ENCODE results near the gene CDK9. TPM values are rescaled to one million over a fixed set of nuclear protein-coding genes. Genes with fewer than 3 reads are reported as not detected.

The CDK9 gene
- polyA plus RNA-seq, 4 donors, result 63.5 to 84.3 (median 72.4) TPM

DNA sequence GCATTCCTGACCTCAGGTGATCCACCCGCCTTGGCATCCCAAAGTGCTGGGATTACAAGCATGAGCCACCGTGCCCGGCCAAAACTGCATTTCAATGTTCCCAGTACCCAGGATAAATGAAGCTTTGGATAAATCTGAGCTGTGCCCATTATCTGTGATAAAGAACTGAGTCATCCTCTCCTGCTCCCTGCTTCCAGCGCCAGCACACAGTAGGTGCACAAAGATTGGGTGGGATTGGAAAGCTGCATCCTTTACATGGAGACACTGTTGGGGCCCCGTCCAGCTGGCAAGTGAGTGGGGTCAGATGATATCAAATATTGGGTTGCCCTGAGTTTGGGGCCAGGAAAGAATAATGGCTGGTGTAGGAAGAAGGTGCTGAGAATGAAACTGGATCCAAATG lies 24.8 kb upstream of the CDK9 start:
- DNase-seq (ENCODE audit: low read depth in 4 of 4, low spot score in 2 of 4), result no peak

DNA sequence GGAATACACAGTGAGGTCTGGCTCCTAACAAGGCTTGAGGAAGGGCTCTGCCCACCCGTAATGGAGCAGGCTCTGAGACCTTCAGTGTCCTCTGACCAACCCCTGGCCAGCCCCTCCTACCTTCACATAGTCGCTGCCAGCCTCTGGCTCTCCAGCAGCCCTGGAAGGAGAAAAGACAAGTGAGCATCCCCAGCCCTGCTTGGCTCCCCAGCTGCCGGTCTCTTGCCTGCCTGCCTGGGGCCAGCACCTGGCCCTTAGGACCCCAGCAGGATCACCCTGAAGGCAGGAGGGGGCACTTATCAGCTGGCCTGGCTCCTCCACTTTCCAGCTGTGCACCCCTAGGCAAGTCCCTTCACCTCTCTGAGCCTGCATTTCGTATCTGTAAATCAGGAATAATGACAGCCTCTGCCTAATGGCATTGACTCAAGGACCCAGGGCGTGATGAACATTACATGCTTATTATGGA lies 24.3 kb upstream of the CDK9 start:
- no peak for DNase-seq (ENCODE audit: low read depth in 4 of 4, low spot score in 2 of 4)

DNA sequence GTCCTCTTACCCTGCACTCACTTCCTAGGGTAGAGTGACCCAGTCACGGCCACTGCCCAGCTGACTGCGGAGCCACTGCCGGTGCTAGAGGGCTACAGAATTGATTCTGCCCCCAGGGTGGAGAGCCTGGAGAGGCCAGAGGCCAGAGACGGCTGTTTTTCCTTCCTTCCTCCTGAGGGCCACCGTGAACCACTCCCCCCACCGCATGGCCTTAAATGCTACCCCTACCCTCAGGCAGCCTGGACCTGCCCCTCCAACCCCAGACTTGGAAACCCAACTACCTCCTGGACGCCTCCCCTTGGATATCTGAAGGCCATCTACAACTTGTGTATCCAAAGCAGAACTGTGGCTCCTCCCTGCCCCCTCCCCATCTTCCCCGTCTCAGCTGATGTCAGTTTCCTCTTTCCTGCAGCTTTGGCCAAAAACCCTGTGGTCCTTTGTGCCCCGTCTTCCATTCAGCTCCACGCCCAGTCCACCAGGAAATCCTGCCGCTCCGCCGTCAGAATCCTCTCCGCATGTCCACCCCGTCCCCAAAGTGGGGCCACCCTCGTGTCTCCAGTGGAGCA lies 23.6 kb upstream of the CDK9 start:
- DNase-seq (ENCODE audit: low read depth in 4 of 4, low spot score in 2 of 4), result no peak

DNA sequence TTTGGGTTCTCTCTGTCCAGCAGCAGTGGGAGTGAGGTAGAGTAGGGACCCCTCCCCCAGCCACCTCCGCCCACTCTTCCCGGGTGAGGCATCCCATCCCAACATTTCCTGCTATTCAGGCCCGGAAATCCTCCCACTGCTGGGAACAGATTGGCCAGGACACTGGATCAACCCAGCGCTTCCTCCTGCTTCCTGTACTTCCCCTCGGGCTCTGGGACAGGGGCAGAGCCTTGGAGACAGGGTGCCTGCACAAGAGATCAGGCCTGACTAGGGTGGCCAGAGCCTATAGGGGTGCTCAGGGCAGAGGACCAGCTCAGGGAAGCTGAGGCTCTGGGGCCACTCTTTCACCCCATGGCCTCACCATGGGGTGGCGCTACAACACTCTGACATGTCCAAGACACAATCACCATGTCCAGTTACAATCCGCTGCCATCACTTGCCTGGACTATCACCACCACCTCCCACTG lies 21.9 kb upstream of the CDK9 start:
- DNase-seq (ENCODE audit: low read depth in 4 of 4, low spot score in 2 of 4), result no peak

DNA sequence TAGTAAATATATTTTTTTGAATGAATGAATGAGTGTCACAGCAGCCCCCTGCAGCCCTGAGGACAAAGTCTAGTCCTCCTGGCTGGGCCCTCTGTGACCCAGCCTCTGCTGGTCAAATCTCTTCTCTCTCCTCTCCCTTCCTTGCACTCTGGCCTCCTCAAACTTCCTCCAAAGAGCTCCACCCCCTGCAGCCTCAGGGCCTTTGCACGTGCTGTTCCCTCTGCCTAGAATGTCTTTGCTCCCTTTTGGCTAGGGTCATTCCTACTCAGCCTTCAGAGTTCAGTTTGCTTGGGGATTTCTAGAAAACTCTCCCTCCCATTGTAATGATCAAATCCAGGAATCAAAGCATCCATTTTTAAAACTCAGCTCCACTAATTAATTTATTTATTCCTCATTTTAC lies 20.4 kb upstream of the CDK9 start:
- no peak for DNase-seq (ENCODE audit: low read depth in 4 of 4, low spot score in 2 of 4)

DNA sequence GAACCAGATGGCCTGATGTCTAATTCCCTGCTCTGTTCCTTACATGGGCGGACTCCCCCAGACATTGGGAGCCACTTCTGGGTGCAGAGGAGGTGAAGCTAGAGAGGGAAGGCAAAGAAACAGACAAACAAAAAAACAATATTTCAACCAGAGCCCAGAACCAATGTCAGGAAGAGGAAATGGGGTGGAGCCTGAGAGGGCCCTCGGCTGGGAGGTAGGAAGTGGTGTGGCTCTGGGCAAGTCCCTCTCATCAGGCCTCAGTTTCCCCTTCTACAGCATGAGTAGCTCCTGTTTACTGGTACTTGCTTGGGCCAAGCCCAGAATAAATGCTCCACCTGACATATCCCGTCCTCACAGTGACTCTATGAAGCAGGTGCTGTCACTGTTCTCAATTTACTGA lies 18.4 kb upstream of the CDK9 start:
- DNase-seq (ENCODE audit: low read depth in 4 of 4, low spot score in 2 of 4), result no peak

DNA sequence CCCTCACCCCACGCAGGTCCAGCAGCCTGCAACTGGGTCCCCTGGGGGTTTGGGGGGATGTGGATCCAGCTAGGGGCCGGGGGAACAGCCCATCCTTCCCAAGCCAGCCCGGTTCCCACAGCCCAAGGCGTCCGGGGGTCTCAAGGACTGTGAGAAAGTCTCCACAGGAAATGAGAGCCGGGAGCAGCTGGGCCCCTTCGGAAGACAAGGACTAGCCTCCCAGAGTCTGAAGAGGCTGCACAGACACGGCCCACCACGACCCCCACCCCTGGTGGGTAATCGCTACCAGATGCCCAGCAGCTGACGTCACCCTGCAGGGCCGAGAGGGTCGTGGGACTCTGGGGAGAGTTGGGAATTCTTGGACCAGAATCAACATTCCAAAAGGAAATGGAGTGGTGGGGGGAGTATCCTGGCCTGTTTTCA lies 17.9 kb upstream of the CDK9 start:
- DNase-seq (ENCODE audit: low read depth in 4 of 4, low spot score in 2 of 4), result peak in 1 of 4 donors; percentile 51

DNA sequence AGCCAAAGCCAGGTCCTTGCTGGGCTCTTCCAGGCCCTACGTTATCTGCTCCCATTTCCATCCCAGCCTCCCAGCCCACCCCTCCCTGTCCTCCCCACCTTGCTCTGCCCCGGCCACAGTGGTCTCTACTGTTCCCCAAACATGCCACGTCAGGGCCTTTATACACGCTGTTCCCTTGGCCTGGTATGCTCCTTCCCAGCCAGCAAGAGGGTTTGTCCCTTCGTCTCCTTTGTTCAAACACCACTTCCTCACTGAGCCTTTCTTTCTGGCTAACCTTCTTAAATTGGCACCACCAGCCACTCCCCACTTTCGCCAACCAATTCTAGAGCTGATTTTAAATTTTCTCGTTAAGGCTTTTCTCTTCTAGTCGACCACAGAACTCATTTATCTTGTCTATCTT lies 17.1 kb upstream of the CDK9 start:
- no peak for DNase-seq (ENCODE audit: low read depth in 4 of 4, low spot score in 2 of 4)

DNA sequence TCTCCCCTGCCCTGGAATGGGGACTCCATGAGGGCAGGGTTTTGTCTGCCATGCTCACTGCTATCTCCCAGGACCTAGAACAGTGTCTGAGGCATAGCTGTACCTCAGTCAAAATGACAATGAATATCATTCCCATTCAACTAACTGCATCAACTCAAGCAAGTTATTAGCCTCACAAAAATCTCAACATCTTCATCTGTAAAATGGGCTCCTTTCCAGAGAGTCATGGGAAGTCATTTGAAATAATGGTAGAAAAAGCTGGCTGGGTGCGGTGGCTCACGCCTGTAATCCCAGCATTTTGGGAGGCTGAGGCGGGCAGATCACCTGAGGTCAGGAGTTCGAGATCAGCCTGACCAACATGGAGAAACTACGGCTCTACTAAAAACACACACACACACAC lies 16.7 kb upstream of the CDK9 start:
- no peak for DNase-seq (ENCODE audit: low read depth in 4 of 4, low spot score in 2 of 4)

DNA sequence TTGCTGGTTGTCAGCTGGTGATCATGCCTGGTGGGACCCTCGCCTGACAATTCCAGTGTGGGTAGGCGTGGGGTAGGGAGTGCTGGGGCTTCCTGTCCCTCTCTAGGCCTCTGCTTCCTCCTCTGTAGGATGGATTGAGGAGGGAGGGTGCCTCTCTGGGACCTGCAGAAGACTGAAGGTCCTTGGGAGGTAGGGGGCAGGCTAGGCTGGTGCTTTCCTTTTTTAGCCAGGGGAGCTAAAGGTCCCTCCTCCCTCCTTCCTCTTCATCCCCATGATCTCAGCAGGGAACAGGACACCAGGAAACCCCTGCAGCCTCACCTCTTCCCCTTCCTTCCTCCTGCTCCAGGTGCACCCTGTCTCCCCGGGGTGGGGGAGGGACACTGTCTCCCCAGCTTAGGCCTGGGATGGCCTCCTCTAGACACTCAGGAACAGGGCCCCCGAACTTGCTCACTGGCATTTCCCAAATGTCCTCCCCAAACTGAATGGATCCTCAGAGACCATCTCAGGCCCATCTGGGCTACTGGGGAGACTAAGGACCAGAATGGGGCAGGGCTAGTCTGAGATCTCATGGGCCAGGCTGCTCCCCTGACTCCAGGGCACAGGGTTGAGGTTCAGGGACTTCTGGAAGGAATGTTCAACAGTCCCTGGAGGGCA lies 15.8 kb upstream of the CDK9 start:
- no peak for DNase-seq (ENCODE audit: low read depth in 4 of 4, low spot score in 2 of 4)

DNA sequence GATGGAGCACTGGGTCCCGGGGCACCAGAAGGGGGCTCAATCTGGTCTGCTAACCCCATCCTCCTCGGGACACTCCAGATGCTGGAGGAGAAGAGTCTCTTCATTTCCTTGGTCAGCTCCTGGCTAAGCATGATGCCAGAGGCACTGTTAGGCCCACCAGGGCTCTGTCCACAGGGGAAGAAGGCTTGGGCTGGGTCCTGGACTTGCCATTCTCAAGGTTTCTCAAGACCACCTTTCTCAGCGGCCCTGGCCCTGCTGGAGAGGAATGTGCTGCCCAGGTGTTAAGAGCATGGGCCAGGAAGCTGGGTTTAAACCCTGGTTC lies 15.3 kb upstream of the CDK9 start:
- no peak for DNase-seq (ENCODE audit: low read depth in 4 of 4, low spot score in 2 of 4)

DNA sequence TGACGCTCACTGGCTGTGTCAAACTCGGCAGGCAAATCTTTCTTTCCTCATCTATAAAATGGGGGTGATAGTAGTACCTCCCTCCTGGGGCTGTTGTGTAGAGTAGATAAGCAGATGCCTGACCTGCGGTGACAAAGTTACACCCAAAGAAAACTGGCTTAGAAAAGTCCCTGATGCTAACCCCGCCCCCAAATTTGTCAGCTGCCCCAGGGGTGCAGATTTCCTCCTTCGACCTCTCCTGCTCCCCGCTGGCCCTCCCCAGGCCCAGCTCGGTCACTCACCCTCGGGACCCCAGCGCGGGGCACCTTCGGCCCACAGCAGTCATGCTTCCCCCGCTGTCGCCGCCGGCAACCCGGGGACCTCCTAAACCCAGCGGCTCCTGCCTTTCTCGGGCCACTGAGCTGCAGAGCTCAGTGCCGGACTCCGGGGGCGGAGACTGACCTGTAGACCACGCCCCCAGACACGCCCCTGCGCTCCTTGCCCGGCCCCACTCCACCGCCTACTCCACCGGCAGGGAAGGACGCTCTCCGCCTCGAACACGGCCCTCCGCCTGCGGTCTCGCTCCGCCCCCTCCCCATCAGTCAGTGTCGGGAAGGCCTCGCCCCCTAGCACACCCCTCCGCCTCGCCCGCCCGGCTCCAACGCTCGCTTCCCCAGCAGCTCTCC lies 14.8 kb upstream of the CDK9 start:
- peak; percentile 82 to 95 (median 92) for DNase-seq (ENCODE audit: low read depth in 4 of 4, low spot score in 2 of 4)

DNA sequence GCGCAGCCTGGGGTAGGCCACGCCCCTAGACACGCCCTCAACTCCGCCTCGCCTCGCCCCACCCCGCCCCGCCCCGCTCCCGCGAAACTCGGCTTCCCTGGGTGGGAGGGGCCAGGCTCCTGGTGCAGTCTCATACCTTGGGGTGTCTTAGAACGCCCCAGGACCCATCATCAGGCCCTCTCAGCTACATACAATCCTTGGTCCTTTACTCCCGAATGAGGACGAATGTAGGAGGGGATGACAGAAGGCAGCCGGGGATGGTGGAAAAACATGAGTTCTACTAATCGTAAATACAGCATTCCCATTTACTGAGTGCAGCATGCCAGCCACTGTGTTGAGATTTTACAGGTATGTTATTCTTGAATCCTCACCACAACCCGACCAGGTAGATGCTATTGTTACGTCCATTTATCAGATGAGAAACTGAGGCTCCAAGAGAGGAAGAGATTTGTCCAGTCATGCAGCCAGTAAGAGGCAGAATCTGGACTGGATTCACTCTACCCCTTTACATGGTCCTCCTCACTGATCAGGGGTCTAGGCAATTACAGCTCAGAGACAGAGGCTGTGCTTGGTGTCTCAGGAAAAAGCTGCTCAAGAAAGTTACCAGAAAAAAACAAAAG lies 14.2 kb upstream of the CDK9 start:
- no peak for DNase-seq (ENCODE audit: low read depth in 4 of 4, low spot score in 2 of 4)

DNA sequence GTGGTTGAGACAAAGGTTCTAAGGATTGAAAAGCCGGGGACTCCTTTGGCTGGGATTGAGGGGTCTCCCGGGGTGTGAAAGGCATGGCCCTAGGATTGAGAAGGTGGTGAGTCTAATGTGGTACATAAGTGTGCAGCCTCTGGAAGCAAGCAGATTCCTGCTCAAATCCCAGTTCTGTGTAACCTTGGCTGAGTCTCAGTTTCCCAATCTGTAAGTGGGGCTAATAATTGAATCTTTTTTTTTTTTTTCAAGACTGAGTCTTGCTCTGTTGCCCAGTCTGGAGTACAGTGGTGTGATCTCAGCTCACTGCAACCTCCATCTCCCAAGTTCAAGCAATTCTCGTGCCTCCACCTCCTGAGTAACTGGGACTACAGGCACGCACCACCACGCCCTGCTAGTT lies 13.2 kb upstream of the CDK9 start:
- no peak for DNase-seq (ENCODE audit: low read depth in 4 of 4, low spot score in 2 of 4)

DNA sequence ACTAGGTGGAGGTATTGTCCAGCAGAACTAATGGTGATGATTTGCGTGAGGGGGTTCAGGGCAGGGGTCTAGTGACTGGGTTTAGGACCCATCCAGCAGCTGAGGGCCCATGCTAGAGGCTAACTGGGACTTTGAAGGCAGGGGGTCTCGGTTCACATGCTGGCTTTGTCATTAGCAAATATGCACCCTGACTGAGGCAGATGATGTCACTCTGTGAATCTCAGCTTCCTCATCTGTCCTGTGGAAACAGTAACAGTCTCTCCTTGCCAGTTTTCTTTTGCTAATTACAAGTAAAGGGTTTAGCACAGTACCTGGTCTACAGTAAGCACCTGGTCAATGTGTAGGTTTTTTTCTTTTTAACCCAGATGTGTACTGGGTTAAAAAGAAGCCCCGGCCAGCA lies 12.6 kb upstream of the CDK9 start:
- DNase-seq (ENCODE audit: low read depth in 4 of 4, low spot score in 2 of 4), result no peak

DNA sequence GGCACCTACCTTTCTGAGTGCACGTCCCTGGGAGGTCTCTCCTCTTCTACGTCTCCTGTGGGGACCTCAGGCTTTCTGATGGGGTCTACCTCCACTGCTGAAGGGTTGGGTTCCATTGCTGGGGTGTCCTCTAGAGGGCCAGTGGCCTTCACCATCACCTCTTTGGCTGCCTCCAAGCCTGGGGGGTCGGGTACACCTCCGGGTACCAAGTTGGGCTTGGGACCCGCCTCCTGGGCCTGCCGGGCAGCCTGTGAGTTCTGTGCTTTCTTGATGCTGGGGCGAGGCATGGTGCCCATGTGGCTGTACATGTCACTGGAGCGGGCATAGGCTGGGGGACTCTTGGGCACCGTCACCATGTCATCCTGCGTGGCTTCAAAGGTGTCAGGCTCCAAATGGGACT lies 11.9 kb upstream of the CDK9 start:
- no peak for DNase-seq (ENCODE audit: low read depth in 4 of 4, low spot score in 2 of 4)

DNA sequence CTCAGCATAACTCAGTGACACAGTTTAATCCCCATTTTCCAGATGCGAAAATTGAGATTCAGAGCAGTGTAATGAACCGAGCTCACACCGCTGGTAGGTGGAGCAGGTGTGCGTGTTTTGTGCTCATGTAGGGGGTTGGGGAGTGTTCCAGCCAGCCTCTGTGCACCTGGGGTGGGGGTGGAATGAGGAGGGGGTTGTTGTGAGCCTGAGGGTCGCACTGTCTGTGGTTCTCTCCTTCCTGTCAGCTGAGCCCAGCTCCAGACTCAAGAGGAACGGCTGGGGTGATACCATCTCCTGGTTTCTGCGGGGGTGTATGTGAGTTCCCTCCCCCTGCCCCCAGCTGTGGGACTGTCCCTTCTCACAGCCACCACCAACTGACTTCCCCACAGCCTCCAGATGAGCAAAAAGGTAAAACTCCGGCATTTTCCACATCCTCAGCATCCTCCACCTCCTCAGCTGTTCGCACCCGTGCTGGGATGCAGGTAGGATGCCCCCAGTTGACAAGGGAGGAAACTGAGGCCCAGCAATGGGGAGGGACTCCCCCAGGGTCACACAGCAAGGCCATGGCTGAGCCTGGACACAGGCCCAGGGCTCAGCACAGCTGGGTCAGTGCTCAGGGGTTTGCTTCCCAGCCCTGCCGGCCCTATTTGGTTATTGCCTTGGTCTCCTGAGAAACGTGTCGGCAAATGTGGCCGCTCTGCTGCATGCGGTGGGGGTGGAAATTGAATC lies 9.5 kb upstream of the CDK9 start:
- no peak for DNase-seq (ENCODE audit: low read depth in 4 of 4, low spot score in 2 of 4)

DNA sequence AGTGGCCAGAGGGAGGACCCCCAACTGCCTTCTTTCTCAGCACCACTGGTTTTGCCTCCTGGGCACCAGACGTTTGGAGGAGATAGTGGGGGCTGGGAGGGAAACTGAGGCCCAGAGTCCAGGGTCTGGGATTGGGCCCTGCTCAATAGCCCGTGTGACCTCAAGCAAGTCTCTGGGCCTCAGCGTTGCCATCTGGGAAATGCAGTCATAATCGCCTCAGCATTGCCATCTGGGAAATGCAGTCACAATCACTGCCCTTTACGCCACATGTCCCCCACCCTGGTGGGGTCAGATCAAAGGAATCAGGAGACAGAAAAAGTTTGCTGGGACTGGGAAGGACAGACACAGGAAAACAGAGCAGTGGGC lies 8.9 kb upstream of the CDK9 start:
- DNase-seq (ENCODE audit: low read depth in 4 of 4, low spot score in 2 of 4), result no peak

DNA sequence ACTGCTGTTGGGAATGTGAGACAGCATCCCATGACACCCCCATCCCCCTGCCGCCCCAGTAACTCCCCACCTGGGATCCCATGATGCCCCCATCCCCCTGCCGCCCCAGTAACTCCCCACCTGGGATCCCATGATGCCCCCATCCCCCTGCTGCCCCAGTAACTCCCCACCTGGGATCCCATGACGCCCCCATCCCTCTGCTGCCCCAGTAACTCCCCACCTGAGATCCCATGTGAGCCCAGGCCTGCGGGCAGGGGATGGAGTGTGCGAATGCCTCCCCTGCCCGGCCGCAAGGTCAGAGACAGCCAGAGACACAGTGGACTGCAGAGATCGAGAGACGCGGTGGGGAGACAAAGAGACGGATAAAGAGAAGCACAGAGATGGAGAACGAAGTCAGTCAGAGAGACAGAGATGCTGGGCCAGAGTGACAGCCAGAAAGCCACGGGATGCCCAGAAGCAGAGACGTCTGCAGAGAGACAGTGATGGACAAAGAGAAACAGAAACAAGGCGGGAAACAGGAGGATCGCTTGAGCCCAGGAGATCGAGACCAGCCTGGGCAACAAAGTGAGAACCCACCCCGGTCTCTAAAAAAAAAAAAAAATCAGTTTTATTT lies 8.4 kb upstream of the CDK9 start:
- no peak for DNase-seq (ENCODE audit: low read depth in 4 of 4, low spot score in 2 of 4)

DNA sequence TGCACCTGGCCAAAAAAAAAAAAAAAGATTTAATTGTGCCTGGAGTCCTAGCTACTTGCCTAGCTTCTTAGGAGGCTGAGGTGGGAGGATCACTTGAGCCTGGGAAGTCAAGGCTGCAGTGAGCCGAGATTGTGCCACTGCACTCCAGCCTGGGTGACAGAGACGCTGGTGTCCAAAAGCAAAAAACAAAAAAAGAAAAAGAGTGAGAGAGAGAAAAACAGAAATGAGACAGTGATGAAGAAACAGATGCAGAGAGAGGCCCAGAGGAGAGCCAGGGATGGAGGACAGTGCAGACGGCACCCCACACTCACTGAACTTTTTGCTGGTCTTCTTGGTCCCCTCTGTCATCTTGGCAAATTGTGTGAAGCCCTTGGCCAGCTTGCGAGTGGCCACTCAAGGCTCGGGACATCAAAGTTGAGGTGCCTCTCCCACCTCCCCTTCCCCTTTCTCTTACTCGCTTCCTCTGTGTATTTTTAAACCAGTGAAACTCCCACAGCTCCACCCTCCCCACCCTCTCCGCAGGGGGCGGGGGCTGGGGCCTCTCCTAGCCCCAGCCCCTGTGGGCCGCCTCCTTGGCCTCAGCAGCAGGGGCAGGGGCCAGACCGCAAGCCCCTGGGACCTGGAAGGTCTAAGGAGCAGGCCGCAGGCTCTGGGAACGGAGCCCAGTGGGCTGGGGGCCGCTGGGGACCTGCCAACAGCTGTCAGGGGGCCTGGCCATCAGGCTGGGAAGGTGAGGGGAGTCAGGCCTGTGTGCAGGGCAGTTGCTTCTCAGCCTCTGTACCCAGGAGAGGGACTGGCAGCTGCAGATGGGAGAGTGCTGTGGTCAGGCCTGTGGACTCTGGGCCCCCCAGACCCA lies 7.3 kb upstream of the CDK9 start, which contains the start of gene SH2D3C:
TSS of gene SH2D3C (minus strand) at position 387 of the 856 bp plus-strand sequence. CDS start at position 348, 39 bp downstream.
- DNase-seq (ENCODE audit: low read depth in 4 of 4, low spot score in 2 of 4), result no peak
